ENCODE data around the gene ANKFY1. TPM values are rescaled to one million over a fixed set of nuclear protein-coding genes. Genes with fewer than 3 reads are reported as not detected.

ANKFY1 gene
- total RNA-seq, 1 experiment from 2014 or later, result 38.6 TPM

- Histone ChIP-seq H3K9me3 (ENCODE audit: control insufficient read depth, insufficient read depth, low read depth, low read length) (no peaks in the 10 kb centered on the region), H3K4me3 (ENCODE audit: low read depth in 2 of 2, low read length in 2 of 2) (no peak overlapping the region), H3K36me3 (ENCODE audit: control insufficient read depth, insufficient read depth, low read length) (peaks cover 8% of the 10 kb centered on the region; the same call in 1 of the 2 replicates), H3K4me1 (ENCODE audit: control insufficient read depth, insufficient read depth, low read length) (no peaks in the 10 kb centered on the region), H3K27me3 (ENCODE audit: control insufficient read depth, insufficient read depth, low read length) (no peaks in the 10 kb centered on the region), H3K27ac (ENCODE audit: low read length) (no peak overlapping the region)
- BruUV-seq (replicated peaks), result no TSS peak
- ChIA-PET POLR2A (no interaction called here), CTCF (no interaction called here)
- ATAC-seq, result no peak
- no peak for DNase-seq (ENCODE audit: low read depth, low spot score)
- in situ Hi-C loops (cut with HindIII; ENCODE audit: low pct_unique_long_range_greater_than_20kb, low sequenced_read_pairs), result no loop called here
- intact Hi-C loops (cut with micrococcal nuclease; ENCODE audit: unreplicated experiment), result no loop called here
- no peak for TF ChIP-seq TCF7L2 (IDR thresholded peaks at IDR 0.05; ENCODE audit: low read depth, low read length)
- TF ChIP-seq, protein P1, sequence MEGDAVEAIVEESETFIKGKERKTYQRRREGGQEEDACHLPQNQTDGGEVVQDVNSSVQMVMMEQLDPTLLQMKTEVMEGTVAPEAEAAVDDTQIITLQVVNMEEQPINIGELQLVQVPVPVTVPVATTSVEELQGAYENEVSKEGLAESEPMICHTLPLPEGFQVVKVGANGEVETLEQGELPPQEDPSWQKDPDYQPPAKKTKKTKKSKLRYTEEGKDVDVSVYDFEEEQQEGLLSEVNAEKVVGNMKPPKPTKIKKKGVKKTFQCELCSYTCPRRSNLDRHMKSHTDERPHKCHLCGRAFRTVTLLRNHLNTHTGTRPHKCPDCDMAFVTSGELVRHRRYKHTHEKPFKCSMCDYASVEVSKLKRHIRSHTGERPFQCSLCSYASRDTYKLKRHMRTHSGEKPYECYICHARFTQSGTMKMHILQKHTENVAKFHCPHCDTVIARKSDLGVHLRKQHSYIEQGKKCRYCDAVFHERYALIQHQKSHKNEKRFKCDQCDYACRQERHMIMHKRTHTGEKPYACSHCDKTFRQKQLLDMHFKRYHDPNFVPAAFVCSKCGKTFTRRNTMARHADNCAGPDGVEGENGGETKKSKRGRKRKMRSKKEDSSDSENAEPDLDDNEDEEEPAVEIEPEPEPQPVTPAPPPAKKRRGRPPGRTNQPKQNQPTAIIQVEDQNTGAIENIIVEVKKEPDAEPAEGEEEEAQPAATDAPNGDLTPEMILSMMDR (IDR thresholded peaks at IDR 0.05), result no peak
- no peak for TF ChIP-seq REST (IDR thresholded peaks at IDR 0.05; ENCODE audit: insufficient read depth in 1 of 2, low read depth in 2 of 2, low read length in 1 of 2)
- no peak for TF ChIP-seq POLR2AphosphoS5 (IDR thresholded peaks at IDR 0.05; ENCODE audit: low read depth, low read length)
- no peak for TF ChIP-seq SIN3A (IDR thresholded peaks at IDR 0.05; ENCODE audit: borderline replicate concordance, insufficient read depth, low read depth, low read length)
These were observed 86.0 kb downstream of the ANKFY1 start for GRCh38 chr17:4177806-4178205.

DNA sequence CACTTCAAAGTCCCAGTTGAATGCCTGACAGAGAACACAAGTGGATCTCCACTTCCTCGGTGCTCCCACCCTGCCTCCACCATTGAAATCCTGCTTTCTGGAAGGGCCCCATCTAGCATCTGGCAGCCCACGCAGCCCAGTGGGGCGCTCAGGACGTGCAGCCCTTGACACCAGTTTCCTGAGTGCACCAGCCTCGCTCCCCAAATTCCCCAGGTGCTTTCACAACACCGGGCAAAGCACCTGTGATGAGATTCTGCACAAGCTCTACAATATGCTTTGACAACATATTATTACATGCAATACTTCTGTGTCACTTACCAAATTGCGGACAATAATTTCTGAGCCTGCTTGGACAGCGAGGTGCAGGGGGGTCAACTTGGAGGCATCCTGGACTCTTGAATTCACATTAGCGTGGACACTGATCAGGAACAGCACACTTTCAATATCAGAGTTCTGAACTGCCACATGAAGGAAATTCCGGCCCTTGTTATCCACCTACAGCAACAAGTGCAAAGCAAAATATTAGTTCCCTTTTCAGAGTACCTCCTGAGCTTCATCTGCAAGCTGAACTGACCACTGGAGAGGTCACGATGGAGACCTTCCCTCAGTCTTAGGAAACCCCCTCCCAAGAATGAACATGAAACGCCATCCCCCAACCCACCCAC is 86.8 kb downstream of the ANKFY1 start:
- Histone ChIP-seq H3K27ac (ENCODE audit: low read length) (no peak overlapping the region), H3K27me3 (ENCODE audit: control insufficient read depth, insufficient read depth, low read length) (no peaks in the 10 kb centered on the region), H3K4me1 (ENCODE audit: control insufficient read depth, insufficient read depth, low read length) (no peaks in the 10 kb centered on the region), H3K9me3 (ENCODE audit: control insufficient read depth, insufficient read depth, low read depth, low read length) (no peaks in the 10 kb centered on the region), H3K36me3 (ENCODE audit: control insufficient read depth, insufficient read depth, low read length) (peaks cover 8% of the 10 kb centered on the region; the same call in 1 of the 2 replicates), H3K4me3 (ENCODE audit: low read depth in 2 of 2, low read length in 2 of 2) (no peak overlapping the region)
- intact Hi-C loops (cut with micrococcal nuclease; ENCODE audit: unreplicated experiment) (no loop called here), in situ Hi-C loops (cut with HindIII; ENCODE audit: low pct_unique_long_range_greater_than_20kb, low sequenced_read_pairs) (no loop called here)
- BruUV-seq (replicated peaks), result no TSS peak
- TF ChIP-seq POLR2AphosphoS5 (IDR thresholded peaks at IDR 0.05; ENCODE audit: low read depth, low read length) (no peak), SIN3A (IDR thresholded peaks at IDR 0.05; ENCODE audit: borderline replicate concordance, insufficient read depth, low read depth, low read length) (no peak), REST (IDR thresholded peaks at IDR 0.05; ENCODE audit: insufficient read depth in 1 of 2, low read depth in 2 of 2, low read length in 1 of 2) (no peak), TCF7L2 (IDR thresholded peaks at IDR 0.05; ENCODE audit: low read depth, low read length) (no peak)
- TF ChIP-seq, protein P1 (IDR thresholded peaks at IDR 0.05), result no peak
- POLR2A ChIA-PET, result no interaction called here
- CTCF ChIA-PET, result no interaction called here
- DNase-seq (ENCODE audit: low read depth, low spot score) (no peak), ATAC-seq (no peak)

Data from Panc1 (cell line).